Lung (tissue), 12 donors: Measurements from ENCODE around the gene ADAM23. TPM values are rescaled to one million over a fixed set of nuclear protein-coding genes. Genes with fewer than 3 reads are reported as not detected.

Experiments used
- ATAC-seq: fragments of 200-7000 bp; cut with Tn5 transposase; one replicate; pipeline ENCODE4 v1.9.1; 2020; ENCODE audit warnings: moderate number of reproducible peaks; ENCODE audit not compliant: insufficient read depth, low FRiP score
- DNase-seq, 3 donors: peaks; one replicate each; pipeline ENCODE4 v3.0.0-alpha.2; 2013 to 2017
- H3K27ac ChIP-seq, 2 donors: one replicate each; pipeline ENCODE4 v1.5.1; 2013; ENCODE audit warnings: mild to moderate bottlenecking in 2 of 2, moderate library complexity in 2 of 2, control low read depth in 1 of 2, inconsistent platforms in 1 of 2, low read depth in 1 of 2, low read length in 1 of 2
- H3K27me3 ChIP-seq, 3 donors: one replicate each; pipeline ENCODE4 v1.5.1; 2013; ENCODE audit warnings: low read length in 2 of 3; ENCODE audit not compliant: control insufficient read depth in 3 of 3, insufficient read depth in 3 of 3
- H3K36me3 ChIP-seq, 4 donors: one replicate each; pipeline ENCODE4 v1.5.1; 2013; ENCODE audit warnings: low read length in 4 of 4, mild to moderate bottlenecking in 1 of 4, moderate library complexity in 1 of 4; ENCODE audit not compliant: control insufficient read depth in 4 of 4, insufficient read depth in 4 of 4
- H3K4me1 ChIP-seq, 5 donors: one replicate each; pipeline ENCODE4 v1.5.1; 2013; ENCODE audit warnings: low read length in 5 of 5, mild to moderate bottlenecking in 2 of 5, moderate library complexity in 1 of 5; ENCODE audit not compliant: control insufficient read depth in 5 of 5, insufficient read depth in 5 of 5
- H3K4me3 ChIP-seq: one replicate; pipeline ENCODE4 v1.5.1; 2013; ENCODE audit warnings: mild to moderate bottlenecking, control low read depth, moderate library complexity
- H3K9ac ChIP-seq, 2 donors: one replicate each; pipeline ENCODE4 v1.5.1; 2013; ENCODE audit warnings: low read length in 2 of 2, control low read depth in 1 of 2; ENCODE audit not compliant: insufficient read depth in 1 of 2
- H3K9me3 ChIP-seq, 4 donors: one replicate each; pipeline ENCODE4 v1.5.1; 2013; ENCODE audit warnings: low read length in 3 of 4, mild to moderate bottlenecking in 1 of 4, moderate library complexity in 1 of 4; ENCODE audit not compliant: control insufficient read depth in 4 of 4, insufficient read depth in 3 of 4
- CTCF ChIP-seq: IDR thresholded peaks from 2 replicates; pipeline ENCODE4 v1.5.1; 2012; ENCODE audit warnings: mild to moderate bottlenecking; ENCODE audit errors: control extremely low read depth, extremely low read depth
- WGBS, 2 donors: extraction: QIAGEN DNeasy Blood & Tissue Kit; methylation state at CpG; one replicate each; pipeline ENCODE4 v1.1.7; 2013; 5-methylcytosine and 5-hydroxymethylcytosine counted together
- polyA plus RNA-seq, 2 donors: library from polyadenylated mRNA; stranded (reverse); fragments of 200-250 nt; gene quantifications; one replicate each; pipeline ENCODE4 v1.2.1, GENCODE V29; 2013
- total RNA-seq, 2 donors: library from RNA; depleted of rRNA in 1 of 2; stranded (reverse); fragments of >200 nt in 1 of 2; gene quantifications; one replicate each; pipeline ENCODE4 v1.2.1, GENCODE V29; 2014 to 2021
- donor health status: control.
- donor health status: control.
- donor health status: Bipolar disorder and iron deficiency.
- donor health status: healthy.
- donor health status: DM: yes; HTN: yes; CAD: no.

Gene ADAM23
- total and polyA plus RNA-seq, 4 donors, result 0.57 to 1.7 (median 1.2) TPM

- peaks cover 0 to 2% (median 0%) of the 10 kb centered on the region in 4 donors for H3K36me3 ChIP-seq
- peaks cover 0 to 3% (median 0%) of the 10 kb centered on the region in 4 donors for H3K9me3 ChIP-seq
- no peaks in the 10 kb centered on the region for H3K27me3 ChIP-seq
- H3K4me3 ChIP-seq, result no peak overlapping the region
- peaks cover 0 to 5% (median 0%) of the 10 kb centered on the region in 5 donors for H3K4me1 ChIP-seq
- no peak overlapping the region for H3K9ac ChIP-seq
- TF ChIP-seq CTCF, result no peak
- no peak overlapping the region for H3K27ac ChIP-seq
- no peak for ATAC-seq
- WGBS, 2 donors, result 77% methylated on average over 5 of the region's 5 CpGs
- no peak for DNase-seq
Observed at GRCh38 chr2:206472094-206472493, 28.8 kb downstream of the ADAM23 start.

- Histone ChIP-seq H3K27me3 (no peaks in the 10 kb centered on the region), H3K4me3 (no peak overlapping the region), H3K9ac (no peak overlapping the region), H3K4me1 (peaks cover 0 to 5% (median 0%) of the 10 kb centered on the region in 5 donors), H3K36me3 (peaks cover 0 to 2% (median 0%) of the 10 kb centered on the region in 4 donors), H3K9me3 (no peaks in the 10 kb centered on the region), H3K27ac (no peak overlapping the region)
- ATAC-seq (no peak), DNase-seq (no peak)
- 95 to 100% methylated on average over 1 of the region's 1 CpG for WGBS, 2 donors
- TF ChIP-seq CTCF, result no peak
Observed at GRCh38 chr2:206474099-206474498, 30.8 kb downstream of the ADAM23 start.

DNA sequence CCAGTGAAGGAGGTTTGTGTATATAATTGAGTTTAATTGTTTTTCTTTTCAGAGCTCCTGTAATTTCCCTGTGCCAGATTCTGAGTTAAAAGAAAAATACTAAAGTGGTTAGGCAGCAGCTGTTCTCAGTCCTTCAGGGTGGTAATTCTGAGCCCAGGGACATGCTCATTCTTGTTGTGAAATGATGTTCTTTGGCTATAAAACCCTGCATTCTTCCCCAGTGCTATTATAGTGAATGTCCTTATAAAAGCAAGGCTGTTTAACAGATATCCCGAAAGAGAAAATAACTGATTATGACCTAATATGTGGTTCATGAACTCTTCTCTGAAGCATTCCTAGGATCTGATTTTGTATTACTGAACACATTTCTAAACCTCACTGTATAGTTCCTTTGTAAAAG, 34.0 kb downstream of the ADAM23 start:
- ATAC-seq, result no peak
- peaks cover 0 to 2% (median 0%) of the 10 kb centered on the region in 4 donors for H3K36me3 ChIP-seq
- 80 to 91% methylated on average over 1 of the region's 1 CpG for whole genome bisulfite sequencing, 2 donors
- H3K4me1 ChIP-seq, result peaks cover 0 to 3% (median 0%) of the 10 kb centered on the region in 5 donors
- H3K4me3 ChIP-seq, result no peak overlapping the region
- no peaks in the 10 kb centered on the region for H3K9me3 ChIP-seq
- H3K27me3 ChIP-seq, result no peaks in the 10 kb centered on the region
- no peak overlapping the region for H3K27ac ChIP-seq
- H3K9ac ChIP-seq, result no peak overlapping the region
- DNase-seq, result peak in 2 of 3 donors; percentile 21 to 29
- no peak for TF ChIP-seq CTCF

DNA sequence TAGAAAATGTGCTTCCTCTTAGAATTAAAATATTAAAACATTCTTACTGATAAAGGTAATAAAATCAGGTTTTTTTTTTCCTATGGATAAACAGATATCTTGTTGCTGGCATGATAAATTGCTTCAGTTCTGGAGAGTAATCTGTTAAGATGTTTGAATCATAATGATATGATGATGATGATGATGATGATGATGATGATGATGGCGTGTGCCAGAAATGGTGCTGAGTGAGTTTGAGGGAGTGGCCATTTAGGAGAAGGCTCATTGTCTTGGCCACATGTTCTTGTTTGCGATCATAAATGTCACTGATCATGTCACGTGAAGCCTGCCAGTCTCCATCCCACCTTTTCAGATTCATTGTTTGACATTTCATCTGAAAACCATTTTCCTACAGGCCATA, 35.0 kb downstream of the ADAM23 start:
- WGBS, 2 donors, result 84 to 91% methylated on average over 3 of the region's 3 CpGs
- H3K4me3 ChIP-seq, result no peak overlapping the region
- H3K27me3 ChIP-seq, result no peaks in the 10 kb centered on the region
- peaks cover 0 to 2% (median 0%) of the 10 kb centered on the region in 4 donors for H3K36me3 ChIP-seq
- DNase-seq (no peak), ATAC-seq (no peak)
- no peak overlapping the region for H3K9ac ChIP-seq
- H3K27ac ChIP-seq, result no peak overlapping the region
- H3K9me3 ChIP-seq, result no peaks in the 10 kb centered on the region
- no peak for TF ChIP-seq CTCF
- peaks cover 0 to 11% (median 0%) of the 10 kb centered on the region in 5 donors for H3K4me1 ChIP-seq
